Activated CD4-positive, CD25-positive, alpha-beta regulatory T cell treated with anti-CD3 and anti-CD28 coated beads, Interleukin-2, amount 50 U/mL, for 24 hours (primary cell): ENCODE results near the gene PSMG4.

Experiments used
- ATAC-seq, 2 donors: fragments of 150-1000 bp; cut with Tn5 transposase; one replicate each; pipeline ENCODE4 v1.10.0; 2021; ENCODE audit warnings: mild to moderate bottlenecking in 1 of 2, moderate library complexity in 1 of 2

The PSMG4 gene

GRCh38 chr6:3277251-3277650, 18.5 kb downstream of the PSMG4 start:
- no peak for ATAC-seq

GRCh38 chr6:3277851-3278416, 19.2 kb downstream of the PSMG4 start:
- ATAC-seq = no peak

- no peak for ATAC-seq
Observed at GRCh38 chr6:3278691-3279090, 19.9 kb downstream of the PSMG4 start.

DNA sequence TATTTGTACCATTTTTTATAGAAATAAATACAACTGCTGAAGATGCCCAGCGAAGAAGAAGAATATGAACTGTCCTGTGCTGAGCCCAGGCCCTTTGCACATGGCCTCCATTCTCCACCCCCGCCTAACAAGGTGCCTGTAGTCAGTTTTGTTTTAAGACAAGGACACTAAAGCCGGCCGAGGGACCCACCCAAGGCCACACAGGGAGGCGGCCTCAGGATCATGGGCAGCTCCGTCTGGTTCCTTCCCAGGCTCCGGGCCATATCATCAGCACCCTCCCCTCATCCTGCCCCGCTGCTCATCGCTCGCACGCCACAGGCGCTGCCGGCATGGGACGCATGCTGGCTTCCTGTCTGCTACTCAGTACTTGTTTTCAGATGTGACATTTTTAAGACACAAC, 21.3 kb downstream of the PSMG4 start:
- no peak for ATAC-seq

DNA sequence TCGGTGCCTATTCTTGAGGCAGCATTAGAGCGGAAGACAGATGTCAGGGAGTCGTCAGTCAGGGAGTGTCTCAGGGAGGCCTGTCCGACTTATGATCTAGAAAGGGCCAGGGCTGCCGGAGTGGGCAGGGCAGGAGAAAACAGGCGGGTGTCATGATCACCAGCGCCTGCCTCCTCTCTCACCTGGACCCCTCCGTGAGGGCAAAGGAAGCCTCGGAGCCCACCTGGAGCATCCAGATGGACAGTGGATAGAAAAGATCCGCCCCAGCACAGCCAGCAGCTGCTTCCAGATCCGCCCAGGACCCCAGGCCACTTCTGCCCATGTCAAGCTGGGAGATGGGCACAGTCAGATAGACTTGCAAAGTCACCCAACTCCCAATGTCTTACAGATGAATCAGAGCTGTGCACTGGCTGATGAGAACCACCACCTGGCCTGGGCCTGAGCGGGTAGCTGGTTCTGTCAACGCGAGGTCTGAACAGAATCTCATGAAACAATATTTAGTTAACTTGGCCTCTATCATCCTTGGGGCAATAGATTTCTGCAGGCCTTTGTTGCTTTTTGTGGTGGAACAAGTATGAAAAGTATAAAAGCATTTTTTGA, 22.2 kb downstream of the PSMG4 start:
- ATAC-seq = no peak

DNA sequence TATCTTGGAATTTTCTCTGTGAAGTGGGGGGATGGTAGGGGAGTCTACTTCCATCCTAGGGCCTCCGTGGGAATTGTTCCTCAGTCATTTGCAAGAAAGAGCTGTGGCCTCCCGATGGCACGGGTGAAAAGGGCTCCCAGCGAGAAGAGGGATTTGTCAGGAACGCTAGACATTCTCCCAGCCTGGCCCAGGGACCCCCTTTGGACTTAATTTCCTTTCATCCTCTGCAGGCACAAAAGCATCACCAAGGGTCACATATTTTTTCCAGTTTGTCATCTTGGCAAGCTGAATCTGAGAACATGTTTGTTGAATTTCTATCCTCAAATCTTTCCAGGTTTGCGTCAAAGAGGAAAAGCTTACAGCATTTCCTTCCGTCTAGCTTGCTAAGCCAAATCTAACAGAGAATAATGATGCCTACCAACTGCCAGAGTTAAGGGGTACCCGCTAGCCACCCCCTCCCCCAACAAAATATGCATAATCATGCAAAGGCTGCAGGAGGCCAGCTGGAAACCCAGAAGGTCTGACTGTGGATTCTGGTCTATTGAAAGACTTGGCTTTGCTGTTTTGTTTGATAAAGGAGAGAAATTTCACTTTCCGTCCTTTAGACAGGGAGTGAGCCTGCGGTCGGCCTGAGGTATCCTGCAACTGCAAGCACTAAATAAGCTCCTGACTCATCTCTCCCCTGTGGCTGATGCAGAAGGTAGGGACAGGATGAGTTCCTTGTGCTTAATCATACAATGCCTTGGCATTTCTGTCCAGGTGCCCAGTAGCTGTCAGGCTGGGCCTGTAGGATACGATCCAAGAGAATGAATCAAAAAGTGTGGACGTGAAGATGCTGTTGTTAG, 23.1 kb downstream of the PSMG4 start:
- no peak for ATAC-seq

DNA sequence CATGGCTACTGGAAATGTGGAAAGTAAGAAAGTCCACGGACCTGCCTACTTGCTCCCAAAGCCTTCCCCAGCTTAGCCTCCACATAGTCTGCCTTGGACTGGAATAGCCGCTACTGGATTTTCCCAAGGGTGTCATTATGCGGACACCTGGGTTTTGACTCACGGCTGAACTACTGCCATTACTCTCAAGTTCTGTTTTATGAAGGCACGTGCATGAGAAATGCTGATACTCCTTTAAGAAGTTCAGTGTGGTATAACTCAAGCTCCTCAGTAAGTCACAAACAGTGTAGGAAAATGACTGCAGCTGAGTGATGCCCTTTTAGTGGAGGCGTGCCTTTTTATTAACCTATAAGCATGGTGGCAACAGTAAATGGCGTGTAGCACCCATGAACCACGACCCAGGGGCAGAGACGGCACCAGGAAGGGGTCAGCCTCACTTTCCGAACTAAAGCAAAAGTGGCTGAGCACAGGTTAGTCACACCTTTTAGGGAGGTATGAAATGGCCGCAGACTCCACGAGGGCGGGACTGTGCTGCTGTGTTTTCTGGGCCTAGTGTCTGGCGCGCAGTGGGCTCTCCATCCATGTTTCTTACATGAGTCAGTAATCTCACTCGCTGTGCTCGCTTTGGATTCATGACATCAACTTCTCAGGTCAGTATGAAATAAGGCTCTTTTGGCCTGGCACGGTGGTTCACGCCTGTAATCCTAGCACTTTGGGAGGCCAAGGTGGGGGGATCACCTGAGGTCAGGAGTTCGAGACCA, 23.9 kb downstream of the PSMG4 start:
- no peak for ATAC-seq

- ATAC-seq = no peak
Observed at GRCh38 chr6:3283241-3283640, 24.5 kb downstream of the PSMG4 start.

DNA sequence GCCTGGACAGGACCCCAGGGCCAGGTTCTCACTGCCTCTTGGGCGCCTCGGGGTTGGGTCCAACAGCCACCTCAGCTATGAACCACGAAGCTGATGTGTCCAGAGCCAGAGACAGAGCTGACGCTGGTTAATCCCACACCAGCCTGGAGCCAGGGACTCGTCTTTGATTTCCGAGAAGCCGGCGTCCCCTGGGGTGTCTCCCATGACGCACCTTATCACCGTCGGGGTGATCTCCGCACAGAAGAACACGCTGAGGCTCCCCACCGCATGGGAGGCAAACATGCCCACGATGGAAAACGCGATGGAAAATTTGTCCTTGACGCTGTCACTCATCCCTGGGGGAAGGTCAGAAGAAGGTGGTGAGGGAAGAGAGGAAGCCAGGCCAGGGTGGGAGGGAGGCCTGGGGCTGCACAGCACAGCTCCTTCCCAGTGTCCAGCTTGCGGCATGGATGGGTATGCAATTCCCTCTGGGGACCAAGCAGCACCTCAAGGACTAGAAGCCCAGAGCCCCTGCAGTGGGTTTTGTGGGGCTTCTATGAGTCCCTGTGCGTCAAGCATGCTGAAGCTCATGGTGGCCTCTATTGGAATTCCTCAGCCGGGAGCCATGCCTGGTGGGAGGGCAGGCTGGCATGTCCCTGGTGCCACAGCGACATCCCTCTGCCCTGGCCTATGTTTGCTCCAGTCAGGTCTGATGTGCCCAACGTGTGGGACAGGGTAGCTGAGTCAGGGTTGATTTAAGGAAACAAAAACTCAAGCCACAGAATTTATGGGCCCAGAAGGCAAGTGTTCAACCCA, 25.1 kb downstream of the PSMG4 start:
- no peak for ATAC-seq

- ATAC-seq = no peak
Observed at GRCh38 chr6:3284436-3284876, 25.7 kb downstream of the PSMG4 start.

GRCh38 chr6:3285049-3285639, 26.4 kb downstream of the PSMG4 start:
- no peak for ATAC-seq

DNA sequence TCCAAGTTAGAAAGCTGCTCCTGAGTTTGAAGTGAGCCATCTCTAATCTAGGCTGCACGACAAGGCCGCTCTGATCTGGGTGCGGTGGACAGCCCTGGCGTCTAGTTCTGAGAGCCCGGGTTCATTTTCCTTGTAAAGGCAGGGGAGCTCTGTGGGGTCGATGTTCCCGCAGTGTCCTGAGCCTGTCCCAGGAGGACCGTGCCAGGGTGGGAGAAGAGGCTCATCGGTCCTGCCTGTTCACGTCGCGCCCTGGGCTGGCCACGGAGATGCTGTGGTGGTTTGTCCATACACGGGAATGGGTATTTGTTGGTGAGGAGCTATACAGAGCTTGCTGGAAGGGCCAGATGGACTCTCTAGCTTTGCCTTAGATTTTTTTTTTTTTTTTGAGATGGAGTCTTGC, 27.0 kb downstream of the PSMG4 start:
- no peak for ATAC-seq

DNA sequence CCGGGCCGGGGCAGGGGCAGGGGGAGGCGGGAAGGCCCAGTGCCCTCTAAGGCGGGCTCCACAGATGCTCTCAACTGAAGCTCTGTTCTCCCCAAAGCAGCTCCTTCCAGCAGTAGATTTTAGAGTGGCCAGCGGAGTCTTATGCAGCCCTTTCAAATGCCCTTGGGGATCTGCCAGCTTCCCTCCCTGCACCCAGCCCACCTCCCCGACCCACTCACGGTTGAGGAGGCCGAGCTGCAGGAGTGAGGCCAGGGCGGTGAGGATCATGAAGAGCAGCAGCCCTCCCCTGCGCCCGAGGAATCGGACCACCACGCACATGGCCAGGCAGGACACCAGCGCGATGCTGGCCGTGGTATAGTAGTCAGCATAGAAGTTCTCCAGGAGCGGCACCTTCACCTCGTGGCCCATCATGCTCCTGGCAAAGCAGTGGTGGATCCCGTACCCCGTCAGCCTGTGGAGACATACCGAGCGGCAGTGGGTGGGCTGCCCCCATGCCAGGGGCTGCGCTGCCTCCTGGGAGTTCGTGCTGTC, 28.0 kb downstream of the PSMG4 start:
- ATAC-seq = no peak

DNA sequence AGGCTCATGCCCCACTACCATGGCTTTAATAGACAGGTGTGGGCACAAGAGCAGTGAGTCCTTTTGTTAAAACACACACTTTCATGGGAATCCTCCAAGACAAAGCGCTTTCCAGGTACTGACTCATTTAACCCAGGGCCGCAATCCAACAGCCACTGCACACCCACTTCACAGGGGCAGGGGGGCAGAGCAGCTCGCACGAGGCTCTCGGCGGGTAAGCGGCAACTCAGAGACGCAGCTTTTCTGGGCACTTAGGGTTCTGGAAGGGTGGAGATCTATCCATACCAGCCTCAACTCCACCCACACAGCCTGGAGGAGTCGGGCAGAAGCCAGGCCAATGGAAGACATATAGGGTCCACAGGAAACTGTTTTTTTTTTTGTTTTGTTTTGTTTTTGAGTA, 28.6 kb downstream of the PSMG4 start:
- ATAC-seq = no peak

GRCh38 chr6:3287976-3288707, 29.4 kb downstream of the PSMG4 start:
- ATAC-seq = no peak

DNA sequence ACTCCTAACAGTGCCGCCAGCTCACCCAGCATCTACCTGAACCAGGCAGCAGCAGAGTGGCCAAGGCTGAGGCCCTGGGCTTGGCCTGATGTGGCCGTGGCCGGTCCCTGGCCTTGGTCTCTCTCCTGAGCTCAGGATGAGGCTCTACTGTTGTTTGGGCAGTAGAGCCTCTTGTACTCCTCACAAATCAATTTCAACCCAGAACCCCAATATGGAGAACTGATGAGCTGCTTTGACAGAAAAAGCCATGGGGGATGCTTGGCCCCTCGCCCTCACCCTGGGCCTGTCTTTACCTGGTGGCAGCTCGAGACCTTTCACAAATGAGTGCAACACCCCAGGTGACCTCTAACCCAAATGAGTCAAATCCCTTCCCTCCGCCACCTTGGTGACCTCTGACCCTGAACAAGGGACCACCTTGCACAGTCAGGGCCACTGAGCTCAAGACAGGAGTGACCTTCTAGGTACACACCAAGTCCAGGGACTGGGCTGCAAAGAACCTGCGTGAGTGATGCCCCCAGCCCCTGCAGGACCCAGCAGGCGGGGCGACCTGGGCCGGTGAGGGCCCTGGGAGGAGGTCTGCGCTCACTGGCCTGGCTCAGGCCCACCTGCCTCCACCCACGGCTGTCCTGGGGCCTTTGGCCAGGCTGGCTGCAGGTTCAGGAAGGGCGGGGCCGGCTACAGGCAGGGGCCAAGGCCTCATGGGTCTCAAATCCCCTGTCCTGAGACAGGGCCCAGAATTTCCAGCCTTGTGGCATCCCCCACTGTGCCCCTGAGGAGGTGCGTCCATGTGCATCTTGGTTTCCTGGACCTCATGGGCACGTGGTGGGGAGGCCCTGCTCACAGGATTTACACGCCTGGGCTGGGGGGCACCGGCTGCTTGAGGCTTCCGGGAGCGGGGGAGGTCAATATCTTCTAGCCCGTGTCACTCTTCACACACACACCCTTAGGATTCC, 30.2 kb downstream of the PSMG4 start:
- no peak for ATAC-seq

- ATAC-seq = no peak
Observed at GRCh38 chr6:3289664-3290055, 30.9 kb downstream of the PSMG4 start.

DNA sequence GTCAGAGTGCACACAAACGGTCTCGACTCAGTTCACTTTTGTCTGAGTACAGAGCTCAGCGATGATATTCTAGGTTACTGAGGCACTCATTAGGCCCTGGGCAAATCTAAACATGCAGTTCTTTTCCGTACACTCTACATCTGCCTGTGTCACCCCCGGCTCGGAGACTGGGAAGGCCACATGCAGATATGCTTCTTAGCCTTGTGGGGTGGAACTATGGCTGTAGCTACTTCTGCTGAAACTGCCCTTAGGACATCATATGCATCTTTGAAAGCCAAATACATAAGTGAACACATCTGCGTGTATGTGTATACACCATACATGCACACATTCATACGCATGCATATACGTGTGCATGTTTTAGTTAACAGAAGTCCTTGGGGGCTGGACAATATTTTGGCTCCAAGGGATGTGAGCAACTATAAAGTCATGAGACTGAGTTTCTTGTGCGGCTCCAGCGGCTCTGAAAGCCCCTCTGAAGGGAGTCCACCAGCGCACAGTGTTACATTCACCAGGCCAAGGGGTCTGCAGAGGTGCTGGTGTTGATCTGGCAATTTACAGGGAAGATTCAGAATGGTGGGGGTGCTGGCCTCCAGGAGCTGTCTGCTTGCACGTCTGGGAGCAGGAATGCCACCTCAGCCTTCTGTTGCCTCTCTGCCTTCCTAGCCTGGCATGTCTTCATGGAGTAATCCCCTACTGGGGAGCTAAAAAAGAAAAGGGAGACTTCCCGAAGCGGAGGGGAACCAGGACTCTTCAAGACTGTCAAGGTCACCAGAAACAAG, 31.6 kb downstream of the PSMG4 start:
- no peak for ATAC-seq

GRCh38 chr6:3290931-3291211, 32.1 kb downstream of the PSMG4 start:
- ATAC-seq = no peak
